Loucy (cell line): ENCODE measurements around the gene ABCB10.
A peak's percentile ranks its signal among the peaks of the same experiment; 100 is the strongest.
"Not testable (repeated sequence)": the region's sequence is repeated elsewhere in the genome, so short reads cannot be mapped to it uniquely, and the experiment has no call there.

Source experiments
- H2AFZ ChIP-seq: fragments of 200-600 bp; sonication (generic); 2 replicates; pipeline ENCODE4 v1.6.0; 2016; ENCODE audit warnings: antibody characterized with exemption, mild to moderate bottlenecking, low read length, moderate library complexity
- H3F3A ChIP-seq: fragments of 200-600 bp; 2 replicates; pipeline ENCODE4 v1.6.0; 2016; ENCODE audit warnings: antibody characterized with exemption, low read depth, mild to moderate bottlenecking
- H3K27me3 ChIP-seq: fragments of 200-600 bp; sonication (generic); 2 replicates; pipeline ENCODE4 v1.6.1; 2014; ENCODE audit warnings: low read length, mild to moderate bottlenecking; ENCODE audit not compliant: insufficient read depth, poor library complexity, severe bottlenecking
- H3K36me3 ChIP-seq: fragments of 200-600 bp; sonication (generic); 2 replicates; pipeline ENCODE4 v1.6.1; 2016; ENCODE audit warnings: low read length; ENCODE audit not compliant: insufficient read depth
- H3K4me1 ChIP-seq: fragments of 200-600 bp; sonication (generic); 2 replicates; pipeline ENCODE4 v1.5.1; 2014; ENCODE audit warnings: low read length, mild to moderate bottlenecking; ENCODE audit not compliant: insufficient read depth, poor library complexity, severe bottlenecking
- H3K4me2 ChIP-seq: fragments of 200-600 bp; sonication (generic); 2 replicates; pipeline ENCODE4 v1.6.0; 2014; ENCODE audit warnings: antibody characterized with exemption, low read length, low read depth, mild to moderate bottlenecking; ENCODE audit not compliant: poor library complexity, severe bottlenecking
- H3K4me3 ChIP-seq: fragments of 200-600 bp; sonication (generic); 2 replicates; pipeline ENCODE4 v1.5.1; 2014; ENCODE audit warnings: low read length, mild to moderate bottlenecking, mixed read lengths; ENCODE audit not compliant: poor library complexity, severe bottlenecking
- H3K79me2 ChIP-seq: fragments of 200-600 bp; sonication (generic); 2 replicates; pipeline ENCODE4 v1.6.1; 2014; ENCODE audit warnings: low read length; ENCODE audit not compliant: insufficient read depth
- H3K9ac ChIP-seq: fragments of 200-600 bp; sonication (generic); 2 replicates; pipeline ENCODE4 v1.6.0; 2014; ENCODE audit warnings: mild to moderate bottlenecking, low read depth, low read length, moderate library complexity; ENCODE audit not compliant: poor library complexity, severe bottlenecking
- H3K9me2 ChIP-seq: fragments of 200-600 bp; sonication (generic); replicated peaks from 2 replicates; pipeline ENCODE4 v1.6.1; 2016; ENCODE audit warnings: low read depth, low read length, mixed read lengths
- H3K9me3 ChIP-seq: fragments of 200-600 bp; sonication (generic); 2 replicates; pipeline ENCODE4 v1.6.1; 2014; ENCODE audit warnings: mild to moderate bottlenecking, antibody characterized with exemption, low read length, low read depth; ENCODE audit not compliant: insufficient read depth
- H4K20me1 ChIP-seq: fragments of 200-600 bp; sonication (generic); 2 replicates; pipeline ENCODE4 v1.6.0; 2014; ENCODE audit warnings: antibody characterized with exemption, low read length, mild to moderate bottlenecking; ENCODE audit not compliant: insufficient read depth, poor library complexity, severe bottlenecking
- EZH2phosphoT487 ChIP-seq: fragments of 200-600 bp; IDR thresholded peaks from 2 replicates; pipeline ENCODE4 v1.6.1; 2018; ENCODE audit warnings: antibody characterized with exemption, mild to moderate bottlenecking, moderate library complexity, borderline replicate concordance
- TF ChIP-seq, protein P1 (sequence below): fragments of 200-600 bp; sonication (generic); conservative IDR thresholded peaks from 2 replicates; pipeline ENCODE4 v1.5.1; 2014; ENCODE audit warnings: mild to moderate bottlenecking, antibody characterized with exemption, low read length

The ABCB10 gene

DNA sequence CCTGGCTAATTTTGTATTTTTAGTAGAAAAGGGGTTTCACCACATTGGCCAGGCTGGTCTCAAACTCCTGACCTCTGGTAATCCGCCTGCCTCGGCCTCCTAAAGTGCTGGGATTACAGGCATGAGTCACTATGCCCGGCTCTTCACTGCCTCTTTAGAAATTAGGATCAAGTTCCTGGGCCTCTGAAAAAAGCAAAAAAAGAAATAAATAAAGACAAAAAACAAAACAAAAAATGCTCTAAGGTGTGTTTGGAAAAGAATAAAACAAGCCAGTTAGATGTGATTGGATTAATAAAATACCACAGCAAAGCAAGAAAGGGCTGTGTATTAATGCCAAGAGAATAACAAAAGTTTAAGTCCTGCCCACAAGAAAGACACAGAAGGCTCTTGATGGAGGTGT is 4.2 kb upstream of the ABCB10 start:
- Histone ChIP-seq H4K20me1 (no peaks in the 10 kb centered on the region), H3K27me3 (no peaks in the 10 kb centered on the region), H3K9me3 (no peaks in the 10 kb centered on the region), H3K4me2 (no peak overlapping the region), H3K9ac (no peak overlapping the region), H3K79me2 (no peaks in the 10 kb centered on the region), H3K4me3 (no peak overlapping the region), H3K4me1 (peaks cover 1% of the 10 kb centered on the region), H3K9me2 (no peaks in the 10 kb centered on the region), H2AFZ (no peak overlapping the region), H3K36me3 (no peaks in the 10 kb centered on the region), H3F3A (no peaks in the 10 kb centered on the region)
- TF ChIP-seq, protein P1, sequence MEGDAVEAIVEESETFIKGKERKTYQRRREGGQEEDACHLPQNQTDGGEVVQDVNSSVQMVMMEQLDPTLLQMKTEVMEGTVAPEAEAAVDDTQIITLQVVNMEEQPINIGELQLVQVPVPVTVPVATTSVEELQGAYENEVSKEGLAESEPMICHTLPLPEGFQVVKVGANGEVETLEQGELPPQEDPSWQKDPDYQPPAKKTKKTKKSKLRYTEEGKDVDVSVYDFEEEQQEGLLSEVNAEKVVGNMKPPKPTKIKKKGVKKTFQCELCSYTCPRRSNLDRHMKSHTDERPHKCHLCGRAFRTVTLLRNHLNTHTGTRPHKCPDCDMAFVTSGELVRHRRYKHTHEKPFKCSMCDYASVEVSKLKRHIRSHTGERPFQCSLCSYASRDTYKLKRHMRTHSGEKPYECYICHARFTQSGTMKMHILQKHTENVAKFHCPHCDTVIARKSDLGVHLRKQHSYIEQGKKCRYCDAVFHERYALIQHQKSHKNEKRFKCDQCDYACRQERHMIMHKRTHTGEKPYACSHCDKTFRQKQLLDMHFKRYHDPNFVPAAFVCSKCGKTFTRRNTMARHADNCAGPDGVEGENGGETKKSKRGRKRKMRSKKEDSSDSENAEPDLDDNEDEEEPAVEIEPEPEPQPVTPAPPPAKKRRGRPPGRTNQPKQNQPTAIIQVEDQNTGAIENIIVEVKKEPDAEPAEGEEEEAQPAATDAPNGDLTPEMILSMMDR, result no peak
- no peak for TF ChIP-seq EZH2phosphoT487

DNA sequence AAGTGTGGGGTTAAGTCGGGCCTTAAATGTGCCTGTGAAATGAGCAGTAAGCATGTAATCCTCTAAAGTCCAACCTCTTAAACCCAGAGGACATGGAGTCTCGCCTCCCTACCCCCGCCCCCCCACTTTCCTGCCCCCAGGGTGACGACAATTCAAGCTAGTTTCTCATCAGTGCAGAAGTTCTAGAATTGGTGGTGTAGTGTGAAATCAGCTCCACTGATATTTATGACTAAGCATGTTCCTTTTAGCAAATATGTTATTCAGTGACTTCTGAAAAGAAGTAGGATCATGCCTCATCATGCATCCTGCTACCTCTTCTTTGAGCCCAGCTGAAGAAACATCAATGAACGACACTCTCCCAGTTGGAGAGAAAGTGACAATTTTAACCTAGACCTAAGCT is 2.6 kb upstream of the ABCB10 start:
- H3K9me2 ChIP-seq, result no peaks in the 10 kb centered on the region
- H3K4me2 ChIP-seq, result no peak overlapping the region
- H4K20me1 ChIP-seq, result no peaks in the 10 kb centered on the region
- H3K4me3 ChIP-seq, result no peak overlapping the region
- TF ChIP-seq, protein P1, result no peak
- TF ChIP-seq EZH2phosphoT487, result no peak
- peaks cover 11% of the 10 kb centered on the region for H3K4me1 ChIP-seq
- no peak overlapping the region for H2AFZ ChIP-seq
- no peaks in the 10 kb centered on the region for H3K27me3 ChIP-seq
- H3K79me2 ChIP-seq, result peaks cover 11% of the 10 kb centered on the region; the same call in 1 of the 2 replicates
- H3K36me3 ChIP-seq, result no peaks in the 10 kb centered on the region
- no peak overlapping the region for H3K9ac ChIP-seq
- no peaks in the 10 kb centered on the region for H3K9me3 ChIP-seq
- no peaks in the 10 kb centered on the region for H3F3A ChIP-seq

DNA sequence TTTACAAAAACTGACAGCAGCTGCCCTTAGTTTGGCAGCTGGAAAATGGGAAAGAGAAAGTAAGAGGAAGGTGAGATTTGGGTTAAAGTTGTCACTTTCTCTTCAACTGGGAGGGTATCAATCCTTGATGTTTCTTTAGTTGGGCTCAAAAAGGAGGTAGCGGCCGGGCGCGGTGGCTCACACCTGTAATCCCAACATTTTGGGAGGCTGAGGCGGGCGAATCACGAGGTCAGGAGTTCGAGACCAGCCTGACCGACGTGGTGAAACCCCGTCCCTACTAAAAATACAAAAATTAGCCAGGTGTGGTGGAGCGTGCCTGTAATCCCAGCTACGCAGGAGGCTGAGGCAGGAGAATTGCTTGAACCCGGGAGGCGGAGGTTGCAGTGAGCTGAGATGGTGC is 1.6 kb upstream of the ABCB10 start:
- Histone ChIP-seq H3K4me1 (peaks cover 13% of the 10 kb centered on the region), H3K79me2 (peaks cover 12% of the 10 kb centered on the region; the same call in 1 of the 2 replicates)
- H3K27me3 ChIP-seq, H3K9me2 ChIP-seq, H3F3A ChIP-seq, H3K36me3 ChIP-seq, H3K9ac ChIP-seq, H2AFZ ChIP-seq, H3K9me3 ChIP-seq, H3K4me2 ChIP-seq, H3K4me3 ChIP-seq, H4K20me1 ChIP-seq: not testable (repeated sequence)

DNA sequence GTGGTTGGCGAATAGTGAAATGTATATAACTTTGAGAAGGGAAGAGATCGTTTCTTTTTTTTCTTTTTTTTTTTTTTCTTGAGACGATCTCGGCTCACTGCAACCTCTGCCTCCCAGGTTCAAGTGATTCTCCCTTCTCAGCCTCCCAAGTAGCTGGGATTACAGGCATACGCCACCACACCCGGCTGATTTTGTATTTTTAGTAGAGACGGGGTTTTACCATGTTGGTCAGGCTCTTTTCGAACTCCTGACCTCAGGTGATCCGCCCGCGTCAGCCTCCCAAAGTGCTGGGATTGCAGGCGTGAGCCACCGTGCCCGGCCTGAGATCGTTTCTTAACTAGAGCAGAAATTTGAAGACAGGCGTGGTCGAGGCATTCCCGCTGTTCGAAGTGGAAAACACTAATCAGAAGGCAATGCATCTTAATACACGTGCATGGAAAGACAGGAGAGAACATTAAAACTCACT is 862 bp upstream of the ABCB10 start:
- Histone ChIP-seq H3K9ac (peak overlapping the region; percentile 29), H2AFZ (peak overlapping the region; percentile 79), H3K4me2 (peak overlapping the region; percentile 68), H3K4me1 (peaks cover 19% of the 10 kb centered on the region), H3K79me2 (peaks cover 12% of the 10 kb centered on the region; the same call in 1 of the 2 replicates), H3K4me3 (peak overlapping the region; percentile 73)
- H3K27me3 ChIP-seq, H3F3A ChIP-seq, H3K9me3 ChIP-seq, H3K9me2 ChIP-seq, H4K20me1 ChIP-seq, H3K36me3 ChIP-seq: not testable (repeated sequence)
